Putamen (tissue), 1 donor: ENCODE data around the gene SMIM41.
A peak's percentile ranks its signal among the peaks of the same experiment; 100 is the strongest.

Source experiments
- DNase-seq: peaks from one replicate; pipeline ENCODE4 v3.0.0-alpha.2; 2016; ENCODE audit warnings: low spot score

The SMIM41 gene

GRCh38 chr12:52147367-52147963, 68.0 kb downstream of the SMIM41 start:
- no peak for DNase-seq

GRCh38 chr12:52147964-52148463, 68.5 kb downstream of the SMIM41 start:
- DNase-seq: no peak

DNA sequence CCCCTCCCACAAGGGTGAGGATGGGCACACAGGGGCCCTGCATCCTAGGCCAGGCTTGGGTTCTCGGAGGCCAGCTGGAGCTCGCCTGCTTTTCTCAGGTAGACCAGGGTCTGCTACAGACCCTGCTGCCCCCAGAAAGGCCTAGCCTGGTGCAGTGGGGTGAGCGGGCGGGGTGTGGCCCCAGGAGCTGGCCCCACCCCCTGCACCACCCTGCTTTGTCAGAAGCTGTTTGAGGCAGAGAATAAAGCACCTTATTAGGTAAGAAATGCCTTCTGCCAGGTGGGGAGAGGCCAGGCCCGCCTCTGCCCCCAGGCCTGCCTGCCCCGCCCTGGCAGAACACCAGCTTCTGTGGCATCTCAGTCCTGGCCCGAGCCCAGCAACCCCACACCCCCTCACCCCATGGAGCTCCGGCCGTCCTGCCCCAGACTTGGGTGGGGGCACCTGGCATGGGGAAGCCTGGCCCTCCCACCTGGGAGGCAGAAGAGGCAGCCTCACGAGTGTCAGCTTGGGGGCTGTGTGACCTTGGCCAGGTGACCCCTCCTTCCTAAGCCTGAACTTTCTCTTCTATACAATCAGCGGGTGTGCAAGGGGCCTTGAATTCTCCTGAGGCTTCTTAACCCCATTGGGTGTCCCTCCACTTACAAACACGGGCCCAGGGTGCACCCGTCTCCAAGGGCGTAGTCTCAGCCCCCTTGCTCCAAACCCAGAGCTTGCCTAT, 69.1 kb downstream of the SMIM41 start:
- no peak for DNase-seq

DNA sequence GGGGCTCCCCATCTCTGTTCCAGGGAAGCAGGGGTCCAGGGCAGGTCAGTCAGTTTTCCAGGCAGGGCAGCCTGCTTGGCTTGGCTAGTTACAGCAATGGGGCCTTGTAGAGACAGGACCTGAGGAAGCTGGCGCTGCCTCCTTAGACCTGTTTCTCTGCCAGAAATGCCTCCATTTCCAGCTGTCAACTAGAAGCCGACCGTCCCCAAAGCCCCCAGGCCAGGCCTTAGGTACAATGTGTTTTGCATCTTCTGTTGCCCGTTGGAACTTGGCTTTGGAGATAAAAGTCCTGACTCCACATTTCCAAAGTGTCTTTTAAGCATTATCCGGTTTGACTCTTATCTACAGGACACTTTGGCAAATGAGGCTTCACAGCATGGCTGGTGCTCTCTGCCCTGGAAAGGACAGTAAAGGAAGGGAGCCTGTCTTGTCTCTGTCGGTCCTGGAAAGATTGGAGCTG, 69.7 kb downstream of the SMIM41 start:
- no peak for DNase-seq

DNA sequence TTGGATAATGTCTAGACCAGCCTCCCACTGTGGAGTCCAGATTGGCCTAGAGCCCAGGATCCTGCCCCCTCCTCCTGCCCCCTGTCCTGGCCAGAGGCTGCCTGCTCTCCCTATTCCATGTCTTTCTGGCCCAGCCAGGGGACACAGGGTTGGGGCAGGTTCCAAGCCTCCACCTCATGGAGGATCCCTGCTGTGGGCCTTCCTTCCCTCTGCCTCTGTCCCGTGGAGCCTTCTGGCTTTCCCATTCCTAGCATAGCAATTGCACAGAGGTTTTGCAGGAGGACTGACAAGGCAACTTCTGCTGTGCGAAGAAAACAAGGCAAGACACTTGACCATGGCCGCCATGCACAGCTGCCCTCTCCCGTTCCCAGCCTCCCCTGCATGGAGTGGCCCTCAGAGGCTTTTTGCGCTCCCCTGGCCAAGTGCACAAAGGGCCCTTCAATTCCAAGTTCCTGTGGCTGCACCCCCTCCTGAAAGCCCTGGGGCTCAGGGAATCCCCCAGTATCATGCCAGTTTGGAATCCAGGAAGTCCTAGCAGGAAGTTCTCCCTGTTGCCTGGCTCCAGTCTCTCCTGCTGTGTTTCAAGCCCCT, 70.2 kb downstream of the SMIM41 start:
- DNase-seq: no peak

DNA sequence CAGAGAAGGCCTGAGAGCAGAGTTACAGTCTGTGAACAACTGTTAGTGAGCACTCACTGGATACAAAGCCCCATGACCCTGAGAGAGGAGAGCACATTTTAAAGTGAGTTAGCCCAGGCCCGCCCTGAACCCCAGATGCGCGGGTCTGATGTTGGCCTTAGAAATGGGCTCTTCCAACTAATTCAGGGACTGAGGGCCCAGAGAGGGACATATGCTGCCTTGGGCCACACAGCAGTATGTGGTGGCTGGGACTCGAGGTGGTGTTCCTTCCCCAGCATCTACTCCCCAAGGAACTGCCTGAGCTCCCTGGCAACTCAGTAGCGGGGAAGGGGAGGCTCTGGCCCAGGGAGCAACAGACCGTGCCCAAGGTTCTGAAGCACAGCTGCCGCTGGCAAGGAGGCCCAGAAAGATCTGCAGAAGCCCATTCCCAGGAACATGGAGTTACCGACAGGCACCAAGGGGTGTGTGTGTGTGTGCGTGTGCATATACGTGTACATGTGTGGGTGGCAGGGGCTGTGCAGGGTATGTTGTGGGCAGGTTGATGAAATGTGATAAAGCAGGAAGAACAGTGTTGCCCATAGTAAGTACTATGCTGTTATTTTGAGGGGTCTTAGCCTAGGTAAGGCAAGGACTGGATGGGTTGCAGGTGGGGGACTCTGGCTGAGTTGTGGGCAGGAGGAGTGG, 71.8 kb downstream of the SMIM41 start:
- no peak for DNase-seq

GRCh38 chr12:52151837-52152783, 72.6 kb downstream of the SMIM41 start:
- DNase-seq: no peak

DNA sequence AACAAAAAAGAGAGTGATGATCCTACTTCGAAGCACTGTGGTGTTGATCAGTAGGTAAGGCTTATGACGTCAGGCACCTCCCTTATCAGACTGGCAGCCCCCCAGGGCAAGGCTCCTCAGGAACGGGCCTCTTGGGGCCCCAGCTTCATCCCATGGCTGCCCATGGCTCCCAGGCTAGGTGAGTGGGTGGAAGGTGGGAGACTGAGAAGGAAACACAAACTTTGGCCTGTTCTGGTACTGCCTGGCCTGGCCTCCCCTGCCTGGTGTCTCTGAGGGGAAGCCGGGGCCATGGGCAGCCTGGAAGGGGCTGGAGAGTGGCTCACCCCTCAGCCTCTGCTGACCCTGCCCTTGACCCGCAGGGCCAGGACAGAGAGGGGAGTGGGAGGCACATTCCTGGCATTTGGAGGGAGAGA, 73.4 kb downstream of the SMIM41 start:
- no peak for DNase-seq

DNA sequence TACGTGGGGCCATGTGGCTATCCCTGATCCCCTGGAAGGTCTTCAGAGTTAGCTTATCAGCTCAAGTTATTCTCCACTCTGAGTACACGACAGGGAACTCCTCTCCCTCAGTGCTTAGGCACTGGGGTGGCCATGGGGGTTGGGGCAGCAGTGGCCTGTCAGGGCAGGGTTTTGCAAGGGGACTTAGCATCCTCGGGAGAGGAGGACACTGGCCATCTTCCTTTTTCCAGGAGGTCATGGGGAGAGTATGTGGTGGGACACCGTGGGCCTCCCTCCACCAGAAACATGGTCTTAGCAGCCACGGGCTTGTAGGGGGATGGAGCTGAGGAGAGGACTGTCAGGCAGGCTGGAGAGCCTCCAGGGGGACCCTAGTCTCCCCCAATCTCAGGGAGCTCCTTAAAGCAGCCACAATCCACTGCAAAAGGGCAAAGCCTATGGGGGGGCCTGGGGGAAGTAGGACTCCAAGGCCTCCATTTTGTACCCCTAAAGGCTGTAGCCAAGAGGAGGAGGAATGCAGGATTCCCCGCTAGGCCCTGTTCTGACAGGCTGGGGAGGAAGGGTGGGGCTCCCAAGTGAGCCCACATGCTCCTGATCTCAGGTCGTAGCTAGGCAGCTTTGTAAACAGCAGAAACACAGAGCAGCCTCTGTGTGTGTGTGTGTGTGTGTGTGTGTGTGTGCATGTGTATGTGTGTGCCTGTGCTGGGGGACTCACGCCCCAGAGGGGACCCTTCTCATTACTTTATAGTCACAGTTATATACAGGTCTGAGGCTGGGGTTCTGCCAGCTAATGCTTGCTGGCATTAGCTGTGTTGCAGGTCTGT, 75.8 kb downstream of the SMIM41 start:
- DNase-seq: no peak

GRCh38 chr12:52156311-52156710, 76.8 kb downstream of the SMIM41 start:
- no peak for DNase-seq

DNA sequence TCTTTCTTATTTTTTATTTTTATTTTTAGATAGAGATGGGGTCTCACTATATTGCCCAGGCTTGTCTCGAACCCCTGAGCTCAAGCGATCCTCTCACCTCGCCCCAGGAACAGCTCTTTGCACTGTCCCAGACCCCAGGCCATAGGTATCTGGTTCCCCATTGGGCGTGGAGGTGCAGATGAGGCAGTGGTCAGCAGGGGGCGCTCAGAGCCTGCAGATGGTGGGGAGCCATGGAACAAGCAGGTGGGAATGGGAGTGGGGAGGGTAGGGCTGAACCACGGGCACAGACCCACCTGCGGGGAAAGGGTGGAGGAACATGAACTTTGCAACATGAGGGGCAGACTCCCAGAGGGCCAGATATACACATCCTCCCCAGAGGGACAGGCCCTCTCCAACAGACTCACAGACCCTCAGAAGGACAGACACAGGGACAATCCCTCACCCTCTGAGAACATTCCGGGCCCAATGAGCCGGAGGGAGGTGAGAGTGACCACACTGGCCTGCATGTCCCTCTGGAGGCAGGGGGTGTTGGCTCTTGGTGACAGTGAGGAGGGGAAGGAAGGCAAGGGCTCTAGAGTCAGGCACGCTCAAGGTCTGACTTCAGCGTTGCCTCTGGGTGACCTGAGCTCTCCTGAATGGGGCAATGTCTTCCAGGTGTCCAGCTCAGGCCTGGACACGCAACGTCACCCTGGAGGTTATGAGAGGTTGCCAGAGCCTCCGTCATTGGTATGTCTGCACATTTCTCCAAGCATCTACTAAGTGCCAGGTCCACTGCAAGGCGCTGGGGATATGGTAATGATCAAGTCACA, 77.5 kb downstream of the SMIM41 start:
- DNase-seq: peak; percentile 42

DNA sequence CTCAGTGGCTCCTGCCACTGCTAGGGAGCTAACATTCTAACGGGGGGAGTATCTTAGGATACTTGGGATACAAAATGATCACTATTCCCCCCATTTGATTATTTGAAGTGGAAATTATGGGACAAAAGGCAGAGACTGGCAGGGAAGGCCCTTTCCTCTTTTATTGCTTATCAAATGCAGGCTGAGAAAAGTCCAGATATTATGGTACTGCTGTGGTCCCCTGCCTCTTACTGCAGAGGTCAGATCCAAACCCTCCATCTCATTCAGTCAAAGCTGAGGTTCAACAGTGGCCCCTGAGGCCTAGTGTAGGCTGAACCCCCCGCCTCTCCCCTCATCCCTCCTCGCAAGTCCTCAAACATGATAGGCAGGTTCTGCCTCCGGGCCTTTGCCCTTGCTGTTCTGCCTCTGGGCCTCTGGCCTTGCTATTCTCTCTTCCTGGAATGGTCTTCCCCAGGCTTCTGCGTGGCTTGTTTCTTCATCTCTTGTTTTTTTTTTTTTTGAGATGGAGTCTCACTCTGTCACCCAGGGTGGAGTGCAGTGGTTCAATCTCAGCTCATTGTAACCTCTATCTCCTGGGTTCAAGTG, 78.2 kb downstream of the SMIM41 start:
- no peak for DNase-seq
